SH-SY5Y (cell line): ENCODE data around the gene TPSG1.

Experiments used
- GATA2 ChIP-seq: IDR thresholded peaks from 2 replicates; pipeline ENCODE4 v1.6.1; 2011; ENCODE audit warnings: mild to moderate bottlenecking, low read depth, low read length
- GATA3 ChIP-seq: IDR thresholded peaks from 2 replicates; pipeline ENCODE4 v1.6.1; 2011; ENCODE audit warnings: low read depth, mild to moderate bottlenecking, low read length, moderate library complexity

TPSG1 gene

DNA sequence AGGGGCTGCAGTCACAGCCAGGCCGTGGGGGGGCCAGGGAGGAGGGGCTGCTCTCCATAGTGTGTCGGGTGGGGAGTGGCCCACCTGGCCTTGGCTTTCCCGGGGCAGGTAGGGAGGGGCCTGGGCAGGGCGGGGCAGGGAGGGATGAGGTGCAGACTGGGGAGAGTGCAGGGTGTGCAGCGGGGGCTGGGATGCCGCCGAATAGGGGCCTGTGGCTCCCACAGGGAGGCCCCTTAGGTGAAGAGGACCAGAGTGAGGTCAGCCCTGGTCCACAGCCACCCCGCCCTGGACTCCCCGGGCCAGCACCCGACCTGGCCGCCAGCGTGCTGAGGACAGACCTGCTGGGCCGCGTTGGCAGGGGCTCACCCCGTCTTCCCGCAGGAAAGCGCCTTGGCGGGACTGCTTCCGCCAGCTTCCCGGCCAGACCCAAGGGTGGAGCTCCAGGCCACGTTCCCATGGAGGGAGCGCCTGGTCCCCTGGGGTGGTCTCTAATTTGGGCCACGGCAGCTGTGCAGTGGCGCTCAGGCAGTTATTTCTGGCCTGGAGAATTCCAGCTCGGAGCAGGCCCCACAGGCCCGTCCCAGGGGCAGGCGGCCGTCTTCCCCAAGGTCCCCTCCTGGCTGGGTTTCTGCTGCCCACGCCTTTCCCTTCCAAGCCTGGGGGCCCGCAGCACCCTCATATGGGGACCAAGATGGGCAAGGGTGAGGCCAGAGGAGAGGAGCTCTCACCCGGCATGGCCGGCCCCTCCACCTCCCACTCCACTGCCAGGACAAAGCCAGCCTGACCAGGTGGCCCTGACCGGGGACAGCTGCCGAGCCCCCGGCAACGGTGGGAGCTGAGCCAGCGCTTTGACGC lies 44.3 kb downstream of the TPSG1 start:
- TF ChIP-seq GATA2 (no peak), GATA3 (no peak)

DNA sequence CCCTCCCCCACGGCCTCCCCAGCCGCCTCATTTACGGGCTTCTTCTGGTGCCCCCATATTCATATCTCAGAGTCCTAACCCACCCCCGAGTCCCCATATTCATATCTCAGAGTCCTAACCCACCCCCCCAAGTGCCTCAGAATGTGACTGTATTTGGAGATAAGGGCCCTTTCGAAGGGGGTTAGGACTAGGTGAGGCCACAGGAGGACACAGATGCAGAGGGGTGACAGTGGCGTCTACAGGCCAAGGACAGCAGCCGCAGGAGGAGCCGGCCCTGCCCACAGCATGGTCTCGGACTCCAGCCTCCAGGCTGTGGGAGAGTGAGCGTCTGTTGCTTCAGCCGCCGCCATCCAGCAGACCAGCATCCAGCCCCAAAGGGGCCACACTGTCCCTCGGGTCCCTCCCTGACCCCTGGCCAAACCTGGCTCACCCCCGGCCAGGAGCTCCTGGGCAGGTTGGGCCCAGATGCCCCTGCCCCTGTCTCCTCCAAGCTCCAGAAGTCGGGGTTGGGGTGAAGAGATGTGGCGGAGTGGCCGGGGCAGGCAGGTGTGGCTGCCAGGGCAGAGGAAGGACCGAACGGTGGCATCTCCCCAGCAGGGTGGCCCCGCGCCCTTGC lies 46.7 kb downstream of the TPSG1 start:
- TF ChIP-seq GATA2 (no peak), GATA3 (no peak)

DNA sequence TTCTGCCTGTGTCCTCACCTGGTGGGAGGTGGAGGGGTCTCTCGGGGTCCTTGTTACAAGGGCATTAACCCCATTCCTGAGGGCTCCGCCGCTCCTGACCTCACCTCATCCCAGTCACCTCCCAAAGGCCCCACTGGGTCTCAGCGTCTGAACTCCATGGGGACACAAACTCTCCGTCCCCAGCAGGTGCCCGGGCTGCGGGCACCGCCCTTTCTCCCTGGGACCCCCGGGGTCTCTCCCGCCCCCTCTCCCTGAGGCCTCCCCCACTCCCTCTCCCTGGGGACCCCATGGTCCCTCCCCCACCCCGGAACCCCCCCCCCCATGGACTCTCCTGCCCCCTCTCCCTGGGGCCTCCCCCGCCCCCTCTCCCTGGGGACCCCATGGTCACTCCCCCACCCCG lies 47.3 kb downstream of the TPSG1 start:
- no peak for TF ChIP-seq GATA3
- TF ChIP-seq GATA2, result no peak

DNA sequence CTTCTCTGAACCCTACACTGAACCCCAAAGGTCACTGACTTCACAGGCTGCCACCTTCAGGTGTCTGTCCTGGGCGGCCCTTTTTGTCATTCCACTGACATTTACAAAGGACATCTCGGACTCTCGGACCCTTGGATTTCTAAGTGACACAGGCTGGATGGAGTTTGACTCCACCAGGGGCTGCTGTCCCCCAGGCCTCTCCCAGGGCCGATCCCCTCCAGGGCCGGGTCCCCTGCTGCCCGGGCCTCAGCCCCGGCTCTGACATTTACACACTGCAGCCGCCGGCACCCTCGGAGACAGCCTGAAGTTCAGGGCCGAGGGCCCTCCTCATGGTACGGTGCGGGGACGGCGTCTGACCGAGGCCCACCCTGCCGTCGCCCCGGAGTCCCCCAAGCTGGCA lies 48.0 kb downstream of the TPSG1 start:
- TF ChIP-seq GATA2 (no peak), GATA3 (no peak)

DNA sequence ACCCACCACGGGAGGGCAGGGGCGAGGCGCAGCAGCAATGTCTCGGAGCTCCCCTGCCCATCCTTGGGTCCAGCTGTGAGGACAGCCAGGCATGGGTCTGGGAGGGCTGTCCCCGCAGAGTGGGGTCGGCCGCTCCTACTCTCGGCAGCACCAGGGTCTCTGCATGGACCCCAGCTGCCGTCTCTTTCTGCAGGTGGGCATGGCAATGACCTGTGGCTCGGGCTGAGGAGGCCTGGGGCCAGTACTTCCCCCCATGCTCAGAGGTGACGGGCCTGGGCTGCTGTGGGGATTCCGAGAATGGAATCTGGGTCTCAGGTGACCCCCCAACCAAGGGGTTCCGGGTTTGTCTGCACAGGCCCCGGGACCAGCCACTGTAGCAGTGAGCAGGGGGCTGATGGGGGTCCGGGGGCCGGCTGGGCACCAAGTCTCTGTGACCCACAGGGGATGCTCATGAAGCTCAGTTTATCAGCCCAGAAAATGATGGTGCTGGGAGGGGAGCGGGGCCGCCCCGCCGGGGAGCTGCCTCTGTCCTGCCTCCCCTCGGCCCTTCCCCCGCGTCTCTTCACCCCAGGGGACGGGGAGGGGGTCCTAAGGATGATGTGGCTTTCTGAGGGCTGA lies 48.7 kb downstream of the TPSG1 start:
- TF ChIP-seq GATA2, result no peak
- no peak for TF ChIP-seq GATA3

DNA sequence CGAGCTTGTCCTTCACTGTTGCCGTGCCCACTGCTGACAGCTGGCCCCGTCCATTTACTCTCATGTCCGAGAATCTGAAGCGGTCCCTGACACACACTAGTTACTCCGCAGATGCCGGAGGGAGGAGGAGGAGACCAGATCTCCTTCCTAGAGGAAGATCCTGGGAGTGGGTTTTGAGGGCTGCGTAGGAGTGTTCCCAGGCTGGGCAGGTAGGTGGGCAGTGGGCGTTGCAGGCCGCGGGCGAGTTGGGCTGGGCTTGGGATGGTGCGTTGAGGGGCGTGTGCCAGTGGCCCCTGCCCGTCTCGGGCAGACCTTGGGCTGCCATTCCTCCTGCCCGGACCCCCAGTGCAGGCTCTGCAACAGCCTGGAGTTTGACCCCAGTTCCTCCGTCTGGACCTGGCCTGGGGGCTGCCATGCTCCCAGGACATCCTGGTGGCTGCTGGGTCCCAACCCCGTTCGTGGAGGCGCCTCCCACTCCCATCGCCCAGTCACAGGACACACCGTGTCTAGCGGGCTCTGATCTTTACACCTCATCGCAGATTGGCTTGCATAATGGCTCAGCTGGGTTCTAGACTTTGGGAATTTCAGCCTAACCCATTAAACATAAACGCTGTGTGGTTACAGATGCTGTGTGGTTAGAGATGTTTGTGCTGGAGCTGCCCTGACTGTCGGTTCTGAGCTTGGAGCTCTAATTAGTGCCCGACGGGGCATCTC lies 49.3 kb downstream of the TPSG1 start:
- TF ChIP-seq GATA2, result no peak
- TF ChIP-seq GATA3, result no peak

DNA sequence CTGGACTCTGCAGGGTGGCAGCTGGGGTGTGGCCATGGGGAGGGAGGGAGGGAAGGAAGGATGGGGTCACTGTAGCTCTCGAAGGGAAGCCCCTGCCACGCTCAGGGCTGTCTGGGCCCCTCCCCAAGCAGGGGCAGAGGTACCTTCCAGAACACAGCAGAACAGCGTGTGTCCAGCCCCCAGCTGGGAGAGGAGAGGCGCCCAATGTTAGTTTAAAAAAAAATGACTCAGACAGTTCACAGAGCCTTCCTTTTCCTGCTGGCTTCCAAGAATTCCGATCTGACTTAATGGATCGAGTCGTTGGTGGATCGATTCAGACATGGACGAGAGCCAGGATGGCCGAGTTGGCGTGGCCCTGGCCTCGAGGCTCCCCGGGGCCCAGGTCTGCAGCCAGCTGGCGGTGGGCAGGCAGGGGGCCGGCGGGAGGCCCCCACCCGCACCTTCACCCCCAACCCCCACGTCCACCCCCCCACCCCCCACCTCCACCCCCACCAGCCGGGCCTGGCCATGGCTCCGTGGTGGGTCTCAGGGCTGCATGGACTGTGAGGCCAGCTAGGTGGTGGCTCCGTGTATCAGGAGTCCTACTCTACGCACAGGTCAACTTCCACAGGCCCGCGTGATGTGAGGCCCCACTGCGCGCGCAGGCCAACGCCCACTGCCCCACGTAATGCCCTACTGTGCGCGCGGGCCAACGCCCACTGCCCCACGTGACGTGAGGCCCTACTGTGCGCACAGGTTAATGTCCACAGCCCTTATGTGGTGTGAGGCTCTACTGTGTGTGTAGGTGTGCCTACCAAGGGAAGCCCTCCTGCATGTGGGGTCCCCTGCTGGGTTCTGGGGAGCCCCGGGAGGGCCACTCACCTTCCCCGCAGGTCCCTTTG lies 50.4 kb downstream of the TPSG1 start:
- TF ChIP-seq GATA2, result no peak

DNA sequence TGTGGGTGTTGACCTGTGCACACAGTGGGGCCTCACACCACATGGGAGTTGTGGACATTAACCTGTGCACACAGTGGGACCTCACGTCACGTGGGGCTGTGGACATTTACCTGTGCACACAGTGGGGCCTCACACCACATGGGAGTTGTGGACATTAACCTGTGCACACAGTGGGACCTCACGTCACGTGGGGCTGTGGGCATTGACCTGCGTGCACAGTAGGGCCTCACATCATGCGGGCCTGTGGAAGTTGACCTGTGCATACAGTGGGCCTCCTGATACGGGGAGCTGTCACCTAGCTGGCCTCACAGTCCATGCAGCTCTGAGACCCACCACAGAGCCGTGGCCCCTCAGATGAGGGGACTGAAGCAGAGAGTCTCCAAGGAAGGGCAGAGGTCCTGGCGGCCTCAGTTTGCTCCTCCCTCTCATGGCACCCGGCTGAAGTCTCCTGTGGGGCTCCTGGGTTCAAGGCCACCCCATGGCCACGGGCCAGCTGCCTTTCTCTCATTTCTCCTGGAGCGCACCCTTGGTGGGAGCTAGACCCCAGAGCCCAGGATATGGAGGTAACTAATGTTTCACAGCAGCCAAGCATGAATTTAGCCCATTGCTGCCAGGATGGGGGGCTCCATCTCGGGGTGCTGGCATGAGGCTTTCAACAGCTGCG lies 51.1 kb downstream of the TPSG1 start:
- no peak for TF ChIP-seq GATA3
- no peak for TF ChIP-seq GATA2

DNA sequence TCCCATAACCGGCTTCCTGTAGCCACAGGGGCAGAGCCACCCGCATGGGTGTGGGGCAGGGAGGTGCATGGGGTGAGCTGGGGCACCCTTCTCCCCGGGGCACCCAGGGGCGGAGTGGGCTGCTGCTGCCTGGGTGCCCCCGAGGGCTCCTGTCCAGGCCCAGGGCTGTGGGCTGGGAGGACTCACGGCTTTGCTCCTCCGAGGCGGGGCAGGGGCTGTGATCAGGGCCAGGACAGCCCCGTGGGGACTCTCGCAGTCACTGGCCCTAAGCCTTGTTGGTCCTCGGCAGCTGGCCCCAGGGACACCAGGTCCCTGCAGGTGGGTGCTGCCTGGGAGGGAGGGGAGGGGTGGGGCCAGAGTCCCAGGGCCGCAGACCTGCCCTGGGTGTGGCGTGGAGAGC lies 52.4 kb downstream of the TPSG1 start:
- TF ChIP-seq GATA2, result no peak

DNA sequence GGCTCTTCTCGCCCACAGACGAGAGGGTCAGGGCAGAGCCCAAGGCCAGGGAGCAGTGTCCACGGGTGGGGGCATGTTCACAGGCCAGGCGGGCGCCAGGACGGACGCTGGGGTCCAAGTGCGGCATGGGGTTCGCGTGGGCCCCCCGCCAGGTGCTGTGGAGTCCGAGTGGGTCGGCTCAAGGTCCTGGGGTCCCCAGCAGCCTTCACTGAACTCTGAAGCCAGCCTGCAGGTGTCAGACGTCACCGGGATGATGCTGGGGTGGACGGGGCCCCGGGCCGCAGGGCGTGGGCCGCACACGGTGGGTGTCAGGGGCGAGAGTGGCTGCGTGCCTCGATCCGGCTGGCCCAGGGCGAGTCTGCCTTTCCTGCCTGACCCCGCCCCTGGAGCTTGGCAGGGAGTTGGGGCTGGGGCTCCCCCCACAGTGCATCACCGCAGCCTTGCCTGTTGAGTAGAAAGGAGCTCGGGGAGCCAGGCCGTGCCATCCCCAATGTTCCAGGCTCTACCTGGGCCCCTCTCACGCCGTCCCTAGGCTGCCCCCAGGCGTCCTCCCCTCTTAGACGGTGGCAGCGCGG lies 53.1 kb downstream of the TPSG1 start:
- no peak for TF ChIP-seq GATA2
- TF ChIP-seq GATA3, result no peak
